Lower lobe of right lung (tissue), 2 donors: ENCODE data around the gene TMEM187. TPM values are rescaled to one million over a fixed set of nuclear protein-coding genes. Genes with fewer than 3 reads are reported as not detected.

ENCODE experiments used
- ATAC-seq, 2 donors: fragments of 200-7000 bp; cut with Tn5 transposase; one replicate each; pipeline ENCODE4 v1.9.1; 2020 to 2022; ENCODE audit warnings: mild to moderate bottlenecking in 2 of 2, moderate library complexity in 2 of 2
- DNase-seq: peaks from one replicate; pipeline ENCODE4 v3.0.0-alpha.2; 2020
- H3K27ac ChIP-seq: fragments of 200-600 bp; one replicate; pipeline ENCODE4 v1.8.0; 2022
- H3K27me3 ChIP-seq: fragments of 200-600 bp; one replicate; pipeline ENCODE4 v1.8.0; 2022; ENCODE audit warnings: low read depth
- H3K36me3 ChIP-seq: fragments of 200-600 bp; one replicate; pipeline ENCODE4 v1.8.0; 2022; ENCODE audit warnings: mild to moderate bottlenecking
- H3K4me1 ChIP-seq: fragments of 200-600 bp; one replicate; pipeline ENCODE4 v1.8.0; 2022
- H3K4me3 ChIP-seq: fragments of 200-600 bp; one replicate; pipeline ENCODE4 v1.8.0; 2022; ENCODE audit warnings: mild to moderate bottlenecking
- H3K9me3 ChIP-seq: fragments of 200-600 bp; one replicate; pipeline ENCODE4 v1.8.0; 2022
- intact Hi-C: fragments of 100-400 bp; cut with DNase I; formaldehyde crosslinking; loops from one replicate; pipeline ENCODE4 v1.11.0; 2022
- microRNA-seq: library from miRNA; unstranded; fragments of <30 nt; microRNA quantifications from one replicate; pipeline ENCODE4 v1.2.0, GENCODE V29; 2020; ENCODE audit warnings: borderline number of aligned reads
- total RNA-seq: library from RNA; stranded (reverse); fragmentation: NEBNext Ultra II Directional; extraction: Animal tissue kit (Norgen Biotek cat#: 25700); gene quantifications from one replicate; pipeline ENCODE4 v1.2.1, GENCODE V29; 2021
- TF ChIP-seq, protein P1 (sequence below): fragments of 200-600 bp; IDR thresholded peaks from one replicate; pipeline ENCODE4 v1.8.0; 2022; ENCODE audit warnings: antibody characterized with exemption, mild to moderate bottlenecking
- donor health status: DM: no; HTN: yes; CAD: no; lungs with severe emphysema.

Gene TMEM187
- total RNA-seq, 1 donor from 2014 or later = 7.6 TPM

DNA sequence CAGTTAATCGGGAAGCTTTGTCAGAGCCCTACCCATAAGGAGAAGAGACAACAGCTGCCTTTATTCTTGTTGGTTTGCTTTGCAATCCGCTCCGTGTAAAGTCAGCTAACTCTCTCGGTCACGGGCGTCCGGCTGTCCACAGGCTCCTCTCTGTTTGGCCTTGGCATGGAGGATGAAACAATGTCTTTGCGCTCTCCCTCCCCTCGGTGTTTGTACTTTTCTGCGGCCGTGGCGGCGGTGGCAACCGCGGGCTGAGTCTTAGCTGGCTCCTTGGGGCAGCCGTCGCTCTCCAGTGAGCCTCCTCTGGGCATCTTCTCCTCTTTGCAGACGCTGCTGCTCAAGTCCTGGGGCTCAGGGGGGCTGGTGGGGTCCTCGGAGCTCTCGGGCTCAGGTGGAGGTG lies 57.7 kb downstream of the TMEM187 start:
- no peak overlapping the region for H3K27ac ChIP-seq
- TF ChIP-seq, protein P1, sequence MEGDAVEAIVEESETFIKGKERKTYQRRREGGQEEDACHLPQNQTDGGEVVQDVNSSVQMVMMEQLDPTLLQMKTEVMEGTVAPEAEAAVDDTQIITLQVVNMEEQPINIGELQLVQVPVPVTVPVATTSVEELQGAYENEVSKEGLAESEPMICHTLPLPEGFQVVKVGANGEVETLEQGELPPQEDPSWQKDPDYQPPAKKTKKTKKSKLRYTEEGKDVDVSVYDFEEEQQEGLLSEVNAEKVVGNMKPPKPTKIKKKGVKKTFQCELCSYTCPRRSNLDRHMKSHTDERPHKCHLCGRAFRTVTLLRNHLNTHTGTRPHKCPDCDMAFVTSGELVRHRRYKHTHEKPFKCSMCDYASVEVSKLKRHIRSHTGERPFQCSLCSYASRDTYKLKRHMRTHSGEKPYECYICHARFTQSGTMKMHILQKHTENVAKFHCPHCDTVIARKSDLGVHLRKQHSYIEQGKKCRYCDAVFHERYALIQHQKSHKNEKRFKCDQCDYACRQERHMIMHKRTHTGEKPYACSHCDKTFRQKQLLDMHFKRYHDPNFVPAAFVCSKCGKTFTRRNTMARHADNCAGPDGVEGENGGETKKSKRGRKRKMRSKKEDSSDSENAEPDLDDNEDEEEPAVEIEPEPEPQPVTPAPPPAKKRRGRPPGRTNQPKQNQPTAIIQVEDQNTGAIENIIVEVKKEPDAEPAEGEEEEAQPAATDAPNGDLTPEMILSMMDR = no peak
- intact Hi-C loops = no loop called here
- no peaks in the 10 kb centered on the region for H3K4me1 ChIP-seq
- ATAC-seq = no peak
- no peaks in the 10 kb centered on the region for H3K9me3 ChIP-seq
- H3K4me3 ChIP-seq = no peak overlapping the region
- H3K36me3 ChIP-seq = peaks cover 52% of the 10 kb centered on the region
- no peaks in the 10 kb centered on the region for H3K27me3 ChIP-seq
- DNase-seq = no peak

DNA sequence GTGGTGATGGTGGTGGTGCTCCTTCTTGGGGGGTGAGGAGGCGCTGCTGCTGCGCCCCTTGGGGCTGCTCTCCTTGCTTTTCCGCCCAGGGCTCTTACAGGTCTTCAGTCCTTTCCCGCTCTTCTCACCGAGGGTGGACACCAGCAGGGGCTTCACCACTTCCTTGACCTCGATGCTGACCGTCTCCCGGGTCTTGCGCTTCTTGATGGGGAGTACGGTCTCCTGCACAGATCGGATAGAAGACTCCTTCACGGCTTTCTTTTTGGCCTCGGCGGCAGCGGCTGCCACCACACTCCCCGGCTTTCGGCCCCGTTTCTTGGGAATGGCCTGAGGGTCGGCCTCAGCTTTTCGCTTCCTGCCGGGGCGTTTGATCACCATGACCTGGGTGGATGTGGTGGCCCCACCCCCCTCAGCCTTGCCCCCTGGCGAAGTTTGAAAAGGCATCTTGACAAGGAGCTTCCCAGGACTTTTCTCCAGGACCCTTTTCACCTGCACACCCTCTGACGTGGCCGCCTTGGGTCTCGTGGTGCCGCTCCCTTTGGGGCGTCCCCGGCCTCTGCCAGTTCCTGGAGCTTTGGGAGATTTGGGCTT lies 58.3 kb downstream of the TMEM187 start:
- no peak overlapping the region for H3K27ac ChIP-seq
- H3K36me3 ChIP-seq = peaks cover 52% of the 10 kb centered on the region
- no peaks in the 10 kb centered on the region for H3K27me3 ChIP-seq
- no peaks in the 10 kb centered on the region for H3K9me3 ChIP-seq
- no peak for ATAC-seq
- TF ChIP-seq, protein P1 = no peak
- H3K4me3 ChIP-seq = no peak overlapping the region
- intact Hi-C loops = no loop called here
- no peak for DNase-seq
- H3K4me1 ChIP-seq = no peaks in the 10 kb centered on the region

DNA sequence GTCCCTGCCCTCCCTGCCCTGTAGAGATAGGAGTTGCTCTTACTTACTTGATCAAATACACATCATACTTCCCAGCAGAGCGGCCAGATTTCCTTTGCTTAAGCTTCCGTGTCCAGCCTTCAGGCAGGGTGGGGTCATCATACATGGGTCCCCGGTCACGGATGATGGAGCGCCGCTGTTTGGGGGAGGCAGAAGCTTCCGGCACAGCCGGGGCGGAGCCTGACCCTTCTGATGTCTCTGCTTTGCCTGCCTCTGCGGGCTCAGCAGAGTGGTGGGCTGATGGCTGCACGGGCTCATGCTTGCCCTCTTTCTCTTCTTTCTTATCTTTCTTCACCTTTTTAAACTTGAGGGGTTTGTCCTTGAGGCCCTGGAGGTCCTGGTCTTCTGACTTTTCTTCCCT lies 59.6 kb downstream of the TMEM187 start:
- ATAC-seq (no peak), DNase-seq (no peak)
- Histone ChIP-seq H3K36me3 (peaks cover 47% of the 10 kb centered on the region), H3K27ac (no peak overlapping the region), H3K4me3 (no peak overlapping the region), H3K4me1 (no peaks in the 10 kb centered on the region), H3K27me3 (no peaks in the 10 kb centered on the region), H3K9me3 (no peaks in the 10 kb centered on the region)
- TF ChIP-seq, protein P1 = no peak
- intact Hi-C loops = no loop called here

DNA sequence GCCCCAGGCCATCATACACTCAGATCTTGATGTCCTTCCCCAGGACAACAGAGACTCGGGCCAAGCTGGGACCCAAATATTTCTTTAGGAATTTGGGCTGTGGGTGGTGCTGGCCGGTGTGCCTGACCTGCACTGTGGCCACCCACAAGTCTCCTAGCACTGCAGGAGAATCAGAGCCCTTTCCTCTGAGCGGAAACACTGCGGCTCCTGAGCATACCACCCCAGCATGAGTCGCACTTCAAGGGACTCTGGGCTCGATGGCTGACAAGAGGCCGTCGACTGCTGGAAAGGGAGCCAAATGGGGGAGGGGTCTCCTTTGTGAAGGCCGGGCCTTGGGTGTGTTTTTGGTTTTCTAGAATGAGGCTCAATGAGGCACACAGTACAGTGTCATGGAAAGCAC lies 60.1 kb downstream of the TMEM187 start:
- no peaks in the 10 kb centered on the region for H3K27me3 ChIP-seq
- DNase-seq (no peak), ATAC-seq (no peak)
- TF ChIP-seq, protein P1 = no peak
- H3K4me3 ChIP-seq = no peak overlapping the region
- intact Hi-C loops = no loop called here
- no peak overlapping the region for H3K27ac ChIP-seq
- H3K36me3 ChIP-seq = peaks cover 43% of the 10 kb centered on the region
- H3K4me1 ChIP-seq = no peaks in the 10 kb centered on the region
- H3K9me3 ChIP-seq = no peaks in the 10 kb centered on the region

Small RNA genes lying within 50 kb of the gene (microRNA-seq; reads per million reads assigned to microRNA genes)
- gene MIR3202-1 (not detected), gene MIR3202-2 (not detected), gene MIR718 (not detected)

Other genes with a start within 250 kb of the TMEM187 start
- gene BCAP31, start 248.4 kb upstream of the TMEM187 start, total RNA-seq = 219 TPM
- gene ABCD1, start 247.9 kb upstream of the TMEM187 start, total RNA-seq = 14.5 TPM
- gene PLXNB3, start 208.5 kb upstream of the TMEM187 start, total RNA-seq = 4.6 TPM
- gene SRPK3, start 191.7 kb upstream of the TMEM187 start, total RNA-seq = not detected
- 50.1 TPM for gene IDH3G, start 178.4 kb upstream of the TMEM187 start, total RNA-seq
- gene SSR4, start 178.1 kb upstream of the TMEM187 start, total RNA-seq = 210 TPM
- gene PDZD4, start 142.2 kb upstream of the TMEM187 start, total RNA-seq = 8.5 TPM
- 1.6 TPM for gene L1CAM, start 86.6 kb upstream of the TMEM187 start, total RNA-seq
- 1.9 TPM for gene AVPR2, start 68.1 kb upstream of the TMEM187 start, total RNA-seq
- gene ARHGAP4, start 46.5 kb upstream of the TMEM187 start, total RNA-seq = 70.7 TPM
- 69.2 TPM for gene NAA10, start 37.7 kb upstream of the TMEM187 start, total RNA-seq
- gene RENBP, start 28.1 kb upstream of the TMEM187 start, total RNA-seq = 57.0 TPM
- 48.4 TPM for gene HCFC1, start 936 bp upstream of the TMEM187 start, total RNA-seq
- 73.1 TPM for gene IRAK1, start 47.1 kb downstream of the TMEM187 start, total RNA-seq
- gene MECP2, start 125.0 kb downstream of the TMEM187 start, total RNA-seq = 57.6 TPM
- gene OPN1LW, start 171.5 kb downstream of the TMEM187 start, total RNA-seq = not detected
- not detected for gene OPN1MW, start 209.8 kb downstream of the TMEM187 start, total RNA-seq
- not detected for gene OPN1MW2, start 247.0 kb downstream of the TMEM187 start, total RNA-seq